ENCODE results near the gene BRSK1.
A peak's percentile ranks its signal among the peaks of the same experiment; 100 is the strongest.

GRCh38 chr19:55258828-55259539, 24.8 kb upstream of the BRSK1 start, which contains the start of gene PPP6R1:
- TF ChIP-seq CTCF (IDR thresholded peaks at IDR 0.05), result peak in 1 of 7 experiments; percentile 5
- TF ChIP-seq POLR2AphosphoS5 (IDR thresholded peaks at IDR 0.05), result peak; percentile 84 to 95 (median 91)
- TF ChIP-seq EP300 (IDR thresholded peaks at IDR 0.05), result no peak
- TF ChIP-seq POLR2A (IDR thresholded peaks at IDR 0.05), result peak in 2 of 4 donors; percentile 39 to 46

Measured in stomach (tissue), 4 donors.